ENCODE data around the gene SUMO2. TPM values are rescaled to one million over a fixed set of nuclear protein-coding genes. Genes with fewer than 3 reads are reported as not detected.

Gene SUMO2
- polyA plus RNA-seq, 3 donors, result 64.9 to 318 (median 282) TPM

- Mint-ChIP-seq H3K36me3 (peaks cover 38 to 64% of the 10 kb centered on the region in 2 donors), H3K9me3 (no peaks in the 10 kb centered on the region), H3K27ac (no peak overlapping the region), H3K27me3 (ENCODE audit: low read depth in 3 of 3) (no peaks in the 10 kb centered on the region), H3K4me3 (no peak overlapping the region), H3K4me1 (peaks cover 14% of the 10 kb centered on the region)
- Histone ChIP-seq H3K27me3 (ENCODE audit: control insufficient read depth in 2 of 2, insufficient read depth in 2 of 2, low read length in 2 of 2) (no peaks in the 10 kb centered on the region), H3K36me3 (replicated peaks in 1 of 2; ENCODE audit: control insufficient read depth in 1 of 2, insufficient read depth in 2 of 2, low read length in 2 of 2) (peaks cover 51 to 67% of the 10 kb centered on the region in 2 donors), H4K20me1 (ENCODE audit: insufficient read depth, low read length) (peaks cover 83% of the 10 kb centered on the region), H3K4me2 (replicated peaks; ENCODE audit: extremely low read depth, low read length, poor library complexity, severe bottlenecking) (no peak overlapping the region), H3K9me3 (replicated peaks in 1 of 2; ENCODE audit: control insufficient read depth in 1 of 2, insufficient read depth in 1 of 2, low read length in 2 of 2) (no peaks in the 10 kb centered on the region), H3K4me3 (replicated peaks in 1 of 3; ENCODE audit: low read depth in 2 of 3, low read length in 3 of 3) (no peak overlapping the region), H3K79me2 (ENCODE audit: insufficient read depth, low read length) (peaks cover 89% of the 10 kb centered on the region), H3K9ac (ENCODE audit: insufficient read depth, low read length, poor library complexity, severe bottlenecking) (no peak overlapping the region), H2AFZ (ENCODE audit: insufficient read depth, low read depth, low read length, poor library complexity, severe bottlenecking) (no peak overlapping the region), H3K27ac (ENCODE audit: low read depth in 1 of 2, low read length in 2 of 2) (no peak overlapping the region), H3K4me1 (ENCODE audit: control insufficient read depth in 1 of 2, insufficient read depth in 2 of 2, low read length in 2 of 2) (peaks cover 13 to 15% of the 10 kb centered on the region in 2 donors)
- no peak for TF ChIP-seq CTCF (IDR thresholded peaks at IDR 0.05)
- intact Hi-C loops (cut with micrococcal nuclease), result loop anchor here in 1 of 2 donors (10.0 kb wide), 1 partner anchor 214 kb away; no protein-coding TSS in a partner anchor
- 97% methylated on average over 3 of the region's 6 CpGs for WGBS (ENCODE audit: insufficient coverage)
- no peak for DNase-seq
Observed at GRCh38 chr17:75178453-75178852, 4.3 kb downstream of the SUMO2 start.

- Histone ChIP-seq H3K9ac (ENCODE audit: insufficient read depth, low read length, poor library complexity, severe bottlenecking) (no peak overlapping the region), H3K4me3 (replicated peaks in 1 of 3; ENCODE audit: low read depth in 2 of 3, low read length in 3 of 3) (no peak overlapping the region), H3K36me3 (replicated peaks in 1 of 2; ENCODE audit: control insufficient read depth in 1 of 2, insufficient read depth in 2 of 2, low read length in 2 of 2) (peaks cover 65 to 85% of the 10 kb centered on the region in 2 donors), H3K79me2 (ENCODE audit: insufficient read depth, low read length) (peaks cover 97% of the 10 kb centered on the region), H2AFZ (ENCODE audit: insufficient read depth, low read depth, low read length, poor library complexity, severe bottlenecking) (no peak overlapping the region), H4K20me1 (ENCODE audit: insufficient read depth, low read length) (peaks cover 92% of the 10 kb centered on the region), H3K27me3 (ENCODE audit: control insufficient read depth in 2 of 2, insufficient read depth in 2 of 2, low read length in 2 of 2) (no peaks in the 10 kb centered on the region), H3K4me1 (ENCODE audit: control insufficient read depth in 1 of 2, insufficient read depth in 2 of 2, low read length in 2 of 2) (peaks cover 10 to 11% of the 10 kb centered on the region in 2 donors), H3K9me3 (replicated peaks in 1 of 2; ENCODE audit: control insufficient read depth in 1 of 2, insufficient read depth in 1 of 2, low read length in 2 of 2) (no peaks in the 10 kb centered on the region), H3K4me2 (replicated peaks; ENCODE audit: extremely low read depth, low read length, poor library complexity, severe bottlenecking) (no peak overlapping the region), H3K27ac (ENCODE audit: low read depth in 1 of 2, low read length in 2 of 2) (no peak overlapping the region)
- no peak overlapping the region for H3K4me3 Mint-ChIP-seq
- H3K36me3 Mint-ChIP-seq, result peaks cover 49 to 80% of the 10 kb centered on the region in 2 donors
- WGBS (ENCODE audit: insufficient coverage), result 95% methylated on average over 4 of the region's 5 CpGs
- TF ChIP-seq CTCF (IDR thresholded peaks at IDR 0.05), result no peak
- no peaks in the 10 kb centered on the region for H3K27me3 Mint-ChIP-seq (ENCODE audit: low read depth in 3 of 3)
- no peak for DNase-seq
- H3K4me1 Mint-ChIP-seq, result peaks cover 12% of the 10 kb centered on the region
- intact Hi-C loops (cut with micrococcal nuclease), result loop anchor here in 1 of 2 donors (10.0 kb wide), 1 partner anchor 212 kb away; no protein-coding TSS in a partner anchor
- no peak overlapping the region for H3K27ac Mint-ChIP-seq
- H3K9me3 Mint-ChIP-seq, result no peaks in the 10 kb centered on the region
Observed at GRCh38 chr17:75176625-75177024, 6.1 kb downstream of the SUMO2 start.

Data from CD14-positive monocyte (primary cell).